Measurements from ENCODE around the gene C1QC.

DNA sequence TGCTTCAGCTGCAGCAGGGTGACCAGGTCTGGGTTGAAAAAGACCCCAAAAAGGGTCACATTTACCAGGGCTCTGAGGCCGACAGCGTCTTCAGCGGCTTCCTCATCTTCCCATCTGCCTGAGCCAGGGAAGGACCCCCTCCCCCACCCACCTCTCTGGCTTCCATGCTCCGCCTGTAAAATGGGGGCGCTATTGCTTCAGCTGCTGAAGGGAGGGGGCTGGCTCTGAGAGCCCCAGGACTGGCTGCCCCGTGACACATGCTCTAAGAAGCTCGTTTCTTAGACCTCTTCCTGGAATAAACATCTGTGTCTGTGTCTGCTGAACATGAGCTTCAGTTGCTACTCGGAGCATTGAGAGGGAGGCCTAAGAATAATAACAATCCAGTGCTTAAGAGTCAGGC is 4.1 kb upstream of the C1QC start:
- TF ChIP-seq, protein P1, sequence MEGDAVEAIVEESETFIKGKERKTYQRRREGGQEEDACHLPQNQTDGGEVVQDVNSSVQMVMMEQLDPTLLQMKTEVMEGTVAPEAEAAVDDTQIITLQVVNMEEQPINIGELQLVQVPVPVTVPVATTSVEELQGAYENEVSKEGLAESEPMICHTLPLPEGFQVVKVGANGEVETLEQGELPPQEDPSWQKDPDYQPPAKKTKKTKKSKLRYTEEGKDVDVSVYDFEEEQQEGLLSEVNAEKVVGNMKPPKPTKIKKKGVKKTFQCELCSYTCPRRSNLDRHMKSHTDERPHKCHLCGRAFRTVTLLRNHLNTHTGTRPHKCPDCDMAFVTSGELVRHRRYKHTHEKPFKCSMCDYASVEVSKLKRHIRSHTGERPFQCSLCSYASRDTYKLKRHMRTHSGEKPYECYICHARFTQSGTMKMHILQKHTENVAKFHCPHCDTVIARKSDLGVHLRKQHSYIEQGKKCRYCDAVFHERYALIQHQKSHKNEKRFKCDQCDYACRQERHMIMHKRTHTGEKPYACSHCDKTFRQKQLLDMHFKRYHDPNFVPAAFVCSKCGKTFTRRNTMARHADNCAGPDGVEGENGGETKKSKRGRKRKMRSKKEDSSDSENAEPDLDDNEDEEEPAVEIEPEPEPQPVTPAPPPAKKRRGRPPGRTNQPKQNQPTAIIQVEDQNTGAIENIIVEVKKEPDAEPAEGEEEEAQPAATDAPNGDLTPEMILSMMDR (IDR thresholded peaks at IDR 0.05 in 2 of 3, conservative IDR thresholded peaks at IDR 0.05 in 1 of 3; ENCODE audit: borderline replicate concordance in 1 of 3, insufficient read depth in 1 of 3, low read depth in 2 of 3, low read length in 2 of 3): peak in 1 of 3 experiments; percentile 35; a peak in 2 of 6 replicates
- TF ChIP-seq, protein P2, sequence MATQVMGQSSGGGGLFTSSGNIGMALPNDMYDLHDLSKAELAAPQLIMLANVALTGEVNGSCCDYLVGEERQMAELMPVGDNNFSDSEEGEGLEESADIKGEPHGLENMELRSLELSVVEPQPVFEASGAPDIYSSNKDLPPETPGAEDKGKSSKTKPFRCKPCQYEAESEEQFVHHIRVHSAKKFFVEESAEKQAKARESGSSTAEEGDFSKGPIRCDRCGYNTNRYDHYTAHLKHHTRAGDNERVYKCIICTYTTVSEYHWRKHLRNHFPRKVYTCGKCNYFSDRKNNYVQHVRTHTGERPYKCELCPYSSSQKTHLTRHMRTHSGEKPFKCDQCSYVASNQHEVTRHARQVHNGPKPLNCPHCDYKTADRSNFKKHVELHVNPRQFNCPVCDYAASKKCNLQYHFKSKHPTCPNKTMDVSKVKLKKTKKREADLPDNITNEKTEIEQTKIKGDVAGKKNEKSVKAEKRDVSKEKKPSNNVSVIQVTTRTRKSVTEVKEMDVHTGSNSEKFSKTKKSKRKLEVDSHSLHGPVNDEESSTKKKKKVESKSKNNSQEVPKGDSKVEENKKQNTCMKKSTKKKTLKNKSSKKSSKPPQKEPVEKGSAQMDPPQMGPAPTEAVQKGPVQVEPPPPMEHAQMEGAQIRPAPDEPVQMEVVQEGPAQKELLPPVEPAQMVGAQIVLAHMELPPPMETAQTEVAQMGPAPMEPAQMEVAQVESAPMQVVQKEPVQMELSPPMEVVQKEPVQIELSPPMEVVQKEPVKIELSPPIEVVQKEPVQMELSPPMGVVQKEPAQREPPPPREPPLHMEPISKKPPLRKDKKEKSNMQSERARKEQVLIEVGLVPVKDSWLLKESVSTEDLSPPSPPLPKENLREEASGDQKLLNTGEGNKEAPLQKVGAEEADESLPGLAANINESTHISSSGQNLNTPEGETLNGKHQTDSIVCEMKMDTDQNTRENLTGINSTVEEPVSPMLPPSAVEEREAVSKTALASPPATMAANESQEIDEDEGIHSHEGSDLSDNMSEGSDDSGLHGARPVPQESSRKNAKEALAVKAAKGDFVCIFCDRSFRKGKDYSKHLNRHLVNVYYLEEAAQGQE (IDR thresholded peaks at IDR 0.05; ENCODE audit: low read depth): no peak
- TF ChIP-seq EZH2 (IDR thresholded peaks at IDR 0.05) (no peak), EZH2phosphoT487 (IDR thresholded peaks at IDR 0.05; ENCODE audit: borderline replicate concordance) (no peak), YY1 (IDR thresholded peaks at IDR 0.05; ENCODE audit: extremely low read depth, insufficient replicate concordance, low read depth, low read length) (no peak), CEBPB (IDR thresholded peaks at IDR 0.05; ENCODE audit: low read depth) (no peak), SRF (IDR thresholded peaks at IDR 0.05; ENCODE audit: low read depth) (no peak), JUND (IDR thresholded peaks at IDR 0.05) (no peak), TCF7L2 (IDR thresholded peaks at IDR 0.05; ENCODE audit: borderline replicate concordance, extremely low read depth, insufficient read depth, insufficient read length) (no peak)
- TF ChIP-seq, protein P3, sequence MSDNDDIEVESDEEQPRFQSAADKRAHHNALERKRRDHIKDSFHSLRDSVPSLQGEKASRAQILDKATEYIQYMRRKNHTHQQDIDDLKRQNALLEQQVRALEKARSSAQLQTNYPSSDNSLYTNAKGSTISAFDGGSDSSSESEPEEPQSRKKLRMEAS (IDR thresholded peaks at IDR 0.05): no peak
